Activated CD4-positive, CD25-positive, alpha-beta regulatory T cell treated with anti-CD3 and anti-CD28 coated beads, Interleukin-2, amount 50 U/mL, for 72 hours (primary cell): ENCODE results near the gene NSUN4.

Experiments
- DNase-seq: peaks from one replicate; pipeline ENCODE4 v3.0.0; 2021

NSUN4 gene

GRCh38 chr1:46369542-46370213 lies 29.1 kb downstream of the NSUN4 start:
- DNase-seq: no peak

- DNase-seq: no peak
These were observed 29.6 kb downstream of the NSUN4 start for GRCh38 chr1:46370214-46370633.

DNA sequence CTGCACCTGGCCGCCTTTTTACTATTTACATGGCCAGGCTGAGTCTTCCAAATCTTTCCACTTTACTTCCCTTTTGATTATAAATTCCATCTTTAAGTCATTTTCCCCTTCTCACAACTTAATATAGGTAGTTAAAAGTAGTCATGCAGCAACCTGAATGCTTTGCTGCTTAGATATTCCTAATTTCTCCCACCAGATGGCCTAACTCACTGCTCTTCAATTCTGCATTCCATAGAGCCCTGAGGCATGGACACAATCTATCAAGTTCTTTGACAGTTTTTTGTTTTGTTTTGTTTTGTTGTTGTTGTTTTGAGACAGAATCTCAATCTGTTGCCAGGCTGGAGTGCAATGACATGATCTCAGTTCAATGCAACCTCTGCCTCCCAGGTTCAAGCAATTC lies 31.8 kb downstream of the NSUN4 start:
- DNase-seq: no peak

- DNase-seq: no peak
These were observed 39.4 kb downstream of the NSUN4 start for GRCh38 chr1:46379996-46380395.

DNA sequence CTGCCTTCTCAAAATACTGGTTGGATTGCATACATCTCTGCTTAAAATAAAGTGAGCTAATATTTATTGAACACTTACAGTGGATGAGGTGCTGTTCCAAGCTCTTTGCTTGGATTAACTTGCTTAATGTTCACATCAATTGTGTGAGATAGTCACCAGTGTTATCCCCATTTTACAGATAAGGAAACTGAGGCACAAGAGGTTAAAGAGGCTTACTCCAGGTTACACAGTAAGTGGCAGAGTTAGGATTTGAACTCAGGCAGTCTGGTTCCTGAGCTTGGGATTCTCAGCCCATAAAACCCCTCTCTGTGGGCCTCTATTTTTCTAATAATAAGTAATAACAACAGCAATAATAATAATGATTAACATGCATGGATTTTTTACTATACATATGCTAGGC lies 39.9 kb downstream of the NSUN4 start:
- DNase-seq: no peak

- no peak for DNase-seq
These were observed 52.9 kb downstream of the NSUN4 start for GRCh38 chr1:46393510-46393909.

DNA sequence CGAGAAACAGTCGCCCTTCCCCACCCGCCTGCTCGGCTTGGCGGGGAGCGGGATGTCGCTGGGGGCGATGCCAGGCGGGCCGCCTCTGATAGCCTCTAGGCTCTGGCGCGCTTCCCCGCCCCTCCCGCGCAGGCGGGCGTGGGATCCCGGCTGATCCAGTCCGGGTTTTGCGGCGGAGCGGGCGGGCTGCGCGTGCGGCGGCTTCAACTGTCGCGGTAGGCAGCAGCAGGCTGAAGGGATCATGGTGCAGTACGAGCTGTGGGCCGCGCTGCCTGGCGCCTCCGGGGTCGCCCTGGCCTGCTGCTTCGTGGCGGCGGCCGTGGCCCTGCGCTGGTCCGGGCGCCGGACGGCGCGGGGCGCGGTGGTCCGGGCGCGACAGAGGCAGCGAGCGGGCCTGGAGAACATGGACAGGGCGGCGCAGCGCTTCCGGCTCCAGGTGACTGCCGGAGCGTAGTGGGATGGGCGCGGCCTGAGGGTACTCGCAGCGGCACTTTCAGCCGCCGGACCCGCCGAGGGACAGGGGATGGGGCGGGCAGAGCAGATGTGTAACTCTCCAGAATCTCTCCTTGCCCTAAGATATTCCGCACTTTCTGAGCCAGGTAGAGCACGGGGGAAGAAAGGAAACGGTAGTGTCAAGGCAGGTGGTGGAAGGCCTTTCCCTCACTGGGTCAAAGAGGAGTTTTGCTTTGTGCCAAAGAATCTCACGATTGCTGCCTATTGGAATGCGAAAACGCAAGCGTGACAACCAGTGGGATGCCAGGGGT lies 53.7 kb downstream of the NSUN4 start, which contains the start of gene FAAH:
Gene FAAH (plus strand): TSS at position 210 of the 764 bp plus-strand sequence. CDS start 32 bp downstream, at position 242.
- DNase-seq: no peak

DNA sequence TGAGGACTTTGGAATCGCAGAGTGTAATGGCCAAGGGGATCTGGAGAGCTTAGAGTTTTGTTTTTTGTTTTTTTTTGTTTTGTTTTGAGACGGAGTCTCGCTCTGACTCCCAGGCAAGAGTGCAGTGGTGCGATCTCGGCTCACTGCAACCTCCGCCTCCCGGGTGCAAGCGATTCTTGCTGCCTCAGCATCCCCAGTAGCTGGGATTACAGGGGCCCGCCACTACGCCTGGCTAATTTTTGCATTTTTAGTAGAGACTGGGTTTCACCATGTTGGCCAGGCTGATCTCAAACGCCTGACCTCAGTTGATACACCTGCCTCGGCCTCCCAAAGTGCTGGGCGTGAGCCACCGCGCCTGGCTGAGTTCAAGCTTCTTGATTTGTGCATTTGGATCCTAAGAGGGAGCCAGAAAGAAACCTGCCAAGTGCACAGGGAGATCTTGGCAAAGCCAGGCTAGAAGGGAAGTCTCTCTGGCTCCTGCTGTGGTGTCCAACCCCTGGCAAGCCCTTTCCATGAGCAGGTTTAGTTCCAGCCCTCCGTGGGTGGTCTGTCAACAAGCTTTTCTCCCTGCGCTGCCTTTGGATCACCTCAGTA lies 54.4 kb downstream of the NSUN4 start:
- no peak for DNase-seq

DNA sequence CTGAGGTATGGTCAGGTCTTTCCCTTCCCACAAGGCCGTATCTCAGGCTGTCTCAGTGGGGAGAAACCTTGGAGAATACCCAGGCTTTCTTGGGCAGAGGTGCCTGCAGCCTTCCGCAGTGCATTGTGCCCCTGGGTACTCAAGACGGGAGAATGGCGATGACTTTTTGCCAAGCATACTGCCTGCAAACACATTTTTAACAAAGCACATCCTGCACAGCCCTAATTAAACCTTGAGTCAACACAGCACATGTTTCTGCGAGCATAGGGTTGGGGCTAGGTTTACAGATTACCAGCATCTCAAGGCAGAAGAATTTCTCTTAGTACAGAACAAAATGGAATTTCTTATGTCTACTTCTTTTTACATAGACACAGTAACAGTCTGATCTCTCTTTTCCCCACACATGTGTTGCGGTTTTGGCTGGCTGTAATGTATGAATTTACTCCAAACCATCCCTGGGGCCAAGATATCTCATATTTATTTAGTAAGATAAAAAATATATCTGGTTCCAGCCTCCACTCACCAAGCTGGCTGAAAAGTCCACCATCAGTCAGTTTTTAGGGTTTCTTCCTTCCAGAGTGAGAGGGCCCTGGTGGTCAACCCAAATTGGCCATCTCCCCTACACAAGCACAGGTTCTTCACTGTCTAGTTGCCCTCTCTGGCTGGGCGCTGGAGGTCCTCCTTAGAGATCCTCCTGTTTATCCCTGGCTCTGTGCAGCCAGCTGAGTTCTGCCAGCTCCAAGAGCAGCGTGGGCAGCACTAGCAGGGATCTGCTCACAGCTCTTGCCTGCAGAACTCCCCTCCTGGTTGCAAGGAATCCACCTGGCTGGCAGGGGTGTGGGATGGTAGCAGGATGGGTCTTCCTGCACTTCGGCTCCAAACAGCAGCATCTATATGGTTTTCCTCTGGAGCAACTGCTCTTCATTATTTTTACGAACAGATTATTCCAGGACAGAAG lies 56.1 kb downstream of the NSUN4 start:
- DNase-seq: no peak

GRCh38 chr1:46399307-46399706 lies 58.7 kb downstream of the NSUN4 start:
- no peak for DNase-seq

DNA sequence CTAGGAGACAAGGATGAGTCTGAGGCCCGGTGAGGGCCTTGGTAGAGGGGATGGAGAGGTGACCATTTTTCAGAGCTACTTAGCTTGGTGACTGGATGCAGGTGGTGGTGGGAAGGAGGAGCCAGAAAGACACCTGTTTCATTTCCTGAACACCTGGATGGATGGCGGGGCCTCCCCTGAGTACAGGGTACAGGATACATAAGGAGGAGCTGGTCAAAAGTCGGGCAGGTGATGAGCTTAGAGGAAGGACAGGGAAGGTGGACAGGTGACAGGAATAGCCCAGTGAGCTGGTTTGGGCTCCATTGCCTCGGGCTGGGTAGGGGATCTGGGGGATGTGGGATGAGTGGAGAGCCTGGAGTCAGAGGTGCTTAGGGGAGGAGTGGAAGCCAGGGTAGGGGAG lies 59.8 kb downstream of the NSUN4 start:
- DNase-seq: no peak

- no peak for DNase-seq
These were observed 60.7 kb downstream of the NSUN4 start for GRCh38 chr1:46401154-46401913.

DNA sequence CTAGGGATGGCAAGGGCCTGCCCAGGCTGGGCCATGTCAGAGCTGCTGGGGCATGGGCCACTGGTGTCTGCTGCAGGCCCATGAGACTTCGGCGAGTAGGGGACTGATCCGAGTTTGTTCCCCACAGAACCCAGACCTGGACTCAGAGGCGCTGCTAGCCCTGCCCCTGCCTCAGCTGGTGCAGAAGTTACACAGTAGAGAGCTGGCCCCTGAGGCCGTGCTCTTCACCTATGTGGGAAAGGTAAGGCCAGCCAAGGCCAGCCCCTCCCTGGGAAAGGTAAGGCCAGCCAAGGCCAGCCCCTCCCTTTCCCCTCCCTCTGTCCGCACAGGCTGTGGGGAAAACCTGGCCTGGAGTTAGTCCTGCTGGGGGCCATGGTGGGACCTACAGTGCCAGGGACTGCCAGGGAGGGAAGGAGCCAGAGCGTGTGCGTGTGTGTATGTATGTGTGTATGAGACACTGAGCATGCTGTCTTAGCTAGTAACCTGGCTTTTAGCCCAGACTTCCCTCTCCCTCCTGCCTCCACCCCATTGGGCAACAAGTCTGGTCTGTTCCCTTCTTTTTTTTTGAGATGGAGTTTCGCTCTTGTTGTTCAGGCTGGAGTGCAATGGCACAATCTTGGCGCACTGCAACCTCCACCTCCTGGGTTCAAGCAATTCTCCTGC lies 61.5 kb downstream of the NSUN4 start:
- no peak for DNase-seq

DNA sequence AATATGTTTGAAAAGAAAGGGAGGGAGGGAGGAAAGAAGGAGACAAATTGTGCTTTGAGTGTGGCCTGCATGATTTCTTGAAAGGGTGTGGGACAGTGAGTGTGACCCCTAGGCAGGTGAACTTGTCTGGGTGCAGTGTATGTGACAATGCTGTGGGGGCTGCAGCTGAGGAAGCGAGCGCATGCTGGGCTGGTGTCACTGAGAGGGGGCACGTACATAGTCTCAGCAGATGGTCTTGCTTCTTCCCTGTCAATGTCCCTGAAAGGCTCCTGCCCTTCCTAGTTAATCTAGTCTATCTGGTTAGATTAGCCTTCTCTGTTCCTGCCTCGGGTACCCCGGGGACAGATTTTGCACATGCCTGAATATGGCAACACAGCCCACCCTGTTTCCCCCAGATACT lies 63.3 kb downstream of the NSUN4 start:
- no peak for DNase-seq

- DNase-seq: no peak
These were observed 64.0 kb downstream of the NSUN4 start for GRCh38 chr1:46404482-46405196.

- DNase-seq: no peak
These were observed 64.6 kb downstream of the NSUN4 start for GRCh38 chr1:46405197-46405555.

GRCh38 chr1:46405724-46406123 lies 65.1 kb downstream of the NSUN4 start:
- DNase-seq: no peak

GRCh38 chr1:46406881-46407608 lies 66.4 kb downstream of the NSUN4 start:
- no peak for DNase-seq

GRCh38 chr1:46407636-46408035 lies 67.0 kb downstream of the NSUN4 start:
- DNase-seq: no peak

- no peak for DNase-seq
These were observed 67.9 kb downstream of the NSUN4 start for GRCh38 chr1:46408356-46409062.
